GM23338 (cell line): ENCODE measurements around the gene SOX9.

Experiments used
- CREB1 ChIP-seq: fragments of 250-450 bp; sonication (Bioruptor Pico); IDR thresholded peaks from 2 replicates; pipeline ENCODE4 v1.5.0; 2020; ENCODE audit warnings: low read depth, mild to moderate bottlenecking, moderate library complexity
- EZH2 ChIP-seq: fragments of 200-600 bp; sonication (generic); IDR thresholded peaks from one replicate; pipeline ENCODE4 v1.8.0; 2017; ENCODE audit warnings: antibody characterized with exemption, mild to moderate bottlenecking, low read depth; ENCODE audit not compliant: unreplicated experiment
- EZH2phosphoT487 ChIP-seq: fragments of 200-600 bp; sonication (generic); IDR thresholded peaks from one replicate; pipeline ENCODE4 v1.8.1; 2018; ENCODE audit warnings: antibody characterized with exemption; ENCODE audit not compliant: unreplicated experiment
- JUNB ChIP-seq: IDR thresholded peaks from one replicate; pipeline ENCODE4 v1.6.1; 2016; ENCODE audit warnings: antibody characterized with exemption; ENCODE audit not compliant: unreplicated experiment
- NANOG ChIP-seq: IDR thresholded peaks from 2 replicates; pipeline ENCODE4 v1.6.1; 2016; ENCODE audit warnings: antibody characterized with exemption, borderline replicate concordance
- POLR2AphosphoS5 ChIP-seq: IDR thresholded peaks from 2 replicates; pipeline ENCODE4 v1.6.1; 2016; ENCODE audit warnings: antibody characterized with exemption, low read depth
- STAT1 ChIP-seq: IDR thresholded peaks from one replicate; pipeline ENCODE4 v1.6.1; 2016; ENCODE audit warnings: antibody characterized with exemption; ENCODE audit not compliant: unreplicated experiment
- ZNF114 ChIP-seq: fragments of 250-450 bp; sonication (Bioruptor Pico); IDR thresholded peaks from 2 replicates; pipeline ENCODE4 v1.5.0; 2020; ENCODE audit warnings: mild to moderate bottlenecking, moderate library complexity
- ZNF331 ChIP-seq: fragments of 250-450 bp; sonication (Bioruptor Pico); IDR thresholded peaks from 2 replicates; pipeline ENCODE4 v1.5.0; 2020; ENCODE audit warnings: low read depth, mild to moderate bottlenecking, moderate library complexity
- TF ChIP-seq, protein P1 (sequence below): IDR thresholded peaks from one replicate; pipeline ENCODE4 v1.6.1; 2018; ENCODE audit warnings: antibody characterized with exemption; ENCODE audit not compliant: unreplicated experiment
- TF ChIP-seq, protein P2 (sequence below), 2 experiments: fragments of 200-600 bp in 1 of 2; sonication (generic) in 1 of 2; conservative IDR thresholded peaks; 2 replicates each; pipeline versions ENCODE4 v1.5.1 to v1.6.1; 2016 to 2017; ENCODE audit warnings: antibody characterized with exemption in 2 of 2, low read depth in 2 of 2, mild to moderate bottlenecking in 2 of 2, moderate library complexity in 1 of 2
- TF ChIP-seq, protein P3 (sequence below): fragments of 250-450 bp; sonication (Bioruptor Pico); IDR thresholded peaks from 2 replicates; pipeline ENCODE4 v1.5.0; 2020; ENCODE audit warnings: mild to moderate bottlenecking, moderate library complexity
- TF ChIP-seq, protein P4 (sequence below): IDR thresholded peaks from 2 replicates; pipeline ENCODE4 v1.6.1; 2016; ENCODE audit warnings: antibody characterized with exemption

DNA sequence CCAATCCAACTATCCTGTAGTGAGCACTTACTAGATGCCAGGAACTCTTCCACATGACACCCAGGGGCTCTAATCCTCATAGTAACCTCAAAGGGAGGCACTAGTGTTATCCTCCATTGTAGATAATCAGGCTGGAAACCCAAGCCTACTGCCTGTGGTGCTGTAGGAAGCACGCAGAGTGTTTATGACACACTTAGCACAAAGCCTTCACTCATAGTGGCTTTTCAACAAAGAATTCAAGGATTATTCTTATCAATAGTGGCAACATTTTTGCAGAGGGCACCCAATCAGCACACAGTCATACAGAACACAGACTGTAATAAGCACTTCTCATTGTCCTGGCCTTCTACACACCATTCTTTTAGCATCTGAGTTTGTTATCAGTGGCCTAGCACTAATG, 18.5 kb upstream of the SOX9 start:
- TF ChIP-seq, protein P1, sequence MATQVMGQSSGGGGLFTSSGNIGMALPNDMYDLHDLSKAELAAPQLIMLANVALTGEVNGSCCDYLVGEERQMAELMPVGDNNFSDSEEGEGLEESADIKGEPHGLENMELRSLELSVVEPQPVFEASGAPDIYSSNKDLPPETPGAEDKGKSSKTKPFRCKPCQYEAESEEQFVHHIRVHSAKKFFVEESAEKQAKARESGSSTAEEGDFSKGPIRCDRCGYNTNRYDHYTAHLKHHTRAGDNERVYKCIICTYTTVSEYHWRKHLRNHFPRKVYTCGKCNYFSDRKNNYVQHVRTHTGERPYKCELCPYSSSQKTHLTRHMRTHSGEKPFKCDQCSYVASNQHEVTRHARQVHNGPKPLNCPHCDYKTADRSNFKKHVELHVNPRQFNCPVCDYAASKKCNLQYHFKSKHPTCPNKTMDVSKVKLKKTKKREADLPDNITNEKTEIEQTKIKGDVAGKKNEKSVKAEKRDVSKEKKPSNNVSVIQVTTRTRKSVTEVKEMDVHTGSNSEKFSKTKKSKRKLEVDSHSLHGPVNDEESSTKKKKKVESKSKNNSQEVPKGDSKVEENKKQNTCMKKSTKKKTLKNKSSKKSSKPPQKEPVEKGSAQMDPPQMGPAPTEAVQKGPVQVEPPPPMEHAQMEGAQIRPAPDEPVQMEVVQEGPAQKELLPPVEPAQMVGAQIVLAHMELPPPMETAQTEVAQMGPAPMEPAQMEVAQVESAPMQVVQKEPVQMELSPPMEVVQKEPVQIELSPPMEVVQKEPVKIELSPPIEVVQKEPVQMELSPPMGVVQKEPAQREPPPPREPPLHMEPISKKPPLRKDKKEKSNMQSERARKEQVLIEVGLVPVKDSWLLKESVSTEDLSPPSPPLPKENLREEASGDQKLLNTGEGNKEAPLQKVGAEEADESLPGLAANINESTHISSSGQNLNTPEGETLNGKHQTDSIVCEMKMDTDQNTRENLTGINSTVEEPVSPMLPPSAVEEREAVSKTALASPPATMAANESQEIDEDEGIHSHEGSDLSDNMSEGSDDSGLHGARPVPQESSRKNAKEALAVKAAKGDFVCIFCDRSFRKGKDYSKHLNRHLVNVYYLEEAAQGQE, result no peak
- TF ChIP-seq, protein P2, sequence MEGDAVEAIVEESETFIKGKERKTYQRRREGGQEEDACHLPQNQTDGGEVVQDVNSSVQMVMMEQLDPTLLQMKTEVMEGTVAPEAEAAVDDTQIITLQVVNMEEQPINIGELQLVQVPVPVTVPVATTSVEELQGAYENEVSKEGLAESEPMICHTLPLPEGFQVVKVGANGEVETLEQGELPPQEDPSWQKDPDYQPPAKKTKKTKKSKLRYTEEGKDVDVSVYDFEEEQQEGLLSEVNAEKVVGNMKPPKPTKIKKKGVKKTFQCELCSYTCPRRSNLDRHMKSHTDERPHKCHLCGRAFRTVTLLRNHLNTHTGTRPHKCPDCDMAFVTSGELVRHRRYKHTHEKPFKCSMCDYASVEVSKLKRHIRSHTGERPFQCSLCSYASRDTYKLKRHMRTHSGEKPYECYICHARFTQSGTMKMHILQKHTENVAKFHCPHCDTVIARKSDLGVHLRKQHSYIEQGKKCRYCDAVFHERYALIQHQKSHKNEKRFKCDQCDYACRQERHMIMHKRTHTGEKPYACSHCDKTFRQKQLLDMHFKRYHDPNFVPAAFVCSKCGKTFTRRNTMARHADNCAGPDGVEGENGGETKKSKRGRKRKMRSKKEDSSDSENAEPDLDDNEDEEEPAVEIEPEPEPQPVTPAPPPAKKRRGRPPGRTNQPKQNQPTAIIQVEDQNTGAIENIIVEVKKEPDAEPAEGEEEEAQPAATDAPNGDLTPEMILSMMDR (conservative IDR thresholded peaks at IDR 0.05; ENCODE audit: low read depth in 2 of 2), result no peak
- TF ChIP-seq EZH2phosphoT487, result no peak
- no peak for TF ChIP-seq NANOG
- no peak for TF ChIP-seq ZNF331 (CRISPR knock-in tag)
- no peak for TF ChIP-seq POLR2AphosphoS5
- TF ChIP-seq EZH2, result no peak
- TF ChIP-seq, protein P3, sequence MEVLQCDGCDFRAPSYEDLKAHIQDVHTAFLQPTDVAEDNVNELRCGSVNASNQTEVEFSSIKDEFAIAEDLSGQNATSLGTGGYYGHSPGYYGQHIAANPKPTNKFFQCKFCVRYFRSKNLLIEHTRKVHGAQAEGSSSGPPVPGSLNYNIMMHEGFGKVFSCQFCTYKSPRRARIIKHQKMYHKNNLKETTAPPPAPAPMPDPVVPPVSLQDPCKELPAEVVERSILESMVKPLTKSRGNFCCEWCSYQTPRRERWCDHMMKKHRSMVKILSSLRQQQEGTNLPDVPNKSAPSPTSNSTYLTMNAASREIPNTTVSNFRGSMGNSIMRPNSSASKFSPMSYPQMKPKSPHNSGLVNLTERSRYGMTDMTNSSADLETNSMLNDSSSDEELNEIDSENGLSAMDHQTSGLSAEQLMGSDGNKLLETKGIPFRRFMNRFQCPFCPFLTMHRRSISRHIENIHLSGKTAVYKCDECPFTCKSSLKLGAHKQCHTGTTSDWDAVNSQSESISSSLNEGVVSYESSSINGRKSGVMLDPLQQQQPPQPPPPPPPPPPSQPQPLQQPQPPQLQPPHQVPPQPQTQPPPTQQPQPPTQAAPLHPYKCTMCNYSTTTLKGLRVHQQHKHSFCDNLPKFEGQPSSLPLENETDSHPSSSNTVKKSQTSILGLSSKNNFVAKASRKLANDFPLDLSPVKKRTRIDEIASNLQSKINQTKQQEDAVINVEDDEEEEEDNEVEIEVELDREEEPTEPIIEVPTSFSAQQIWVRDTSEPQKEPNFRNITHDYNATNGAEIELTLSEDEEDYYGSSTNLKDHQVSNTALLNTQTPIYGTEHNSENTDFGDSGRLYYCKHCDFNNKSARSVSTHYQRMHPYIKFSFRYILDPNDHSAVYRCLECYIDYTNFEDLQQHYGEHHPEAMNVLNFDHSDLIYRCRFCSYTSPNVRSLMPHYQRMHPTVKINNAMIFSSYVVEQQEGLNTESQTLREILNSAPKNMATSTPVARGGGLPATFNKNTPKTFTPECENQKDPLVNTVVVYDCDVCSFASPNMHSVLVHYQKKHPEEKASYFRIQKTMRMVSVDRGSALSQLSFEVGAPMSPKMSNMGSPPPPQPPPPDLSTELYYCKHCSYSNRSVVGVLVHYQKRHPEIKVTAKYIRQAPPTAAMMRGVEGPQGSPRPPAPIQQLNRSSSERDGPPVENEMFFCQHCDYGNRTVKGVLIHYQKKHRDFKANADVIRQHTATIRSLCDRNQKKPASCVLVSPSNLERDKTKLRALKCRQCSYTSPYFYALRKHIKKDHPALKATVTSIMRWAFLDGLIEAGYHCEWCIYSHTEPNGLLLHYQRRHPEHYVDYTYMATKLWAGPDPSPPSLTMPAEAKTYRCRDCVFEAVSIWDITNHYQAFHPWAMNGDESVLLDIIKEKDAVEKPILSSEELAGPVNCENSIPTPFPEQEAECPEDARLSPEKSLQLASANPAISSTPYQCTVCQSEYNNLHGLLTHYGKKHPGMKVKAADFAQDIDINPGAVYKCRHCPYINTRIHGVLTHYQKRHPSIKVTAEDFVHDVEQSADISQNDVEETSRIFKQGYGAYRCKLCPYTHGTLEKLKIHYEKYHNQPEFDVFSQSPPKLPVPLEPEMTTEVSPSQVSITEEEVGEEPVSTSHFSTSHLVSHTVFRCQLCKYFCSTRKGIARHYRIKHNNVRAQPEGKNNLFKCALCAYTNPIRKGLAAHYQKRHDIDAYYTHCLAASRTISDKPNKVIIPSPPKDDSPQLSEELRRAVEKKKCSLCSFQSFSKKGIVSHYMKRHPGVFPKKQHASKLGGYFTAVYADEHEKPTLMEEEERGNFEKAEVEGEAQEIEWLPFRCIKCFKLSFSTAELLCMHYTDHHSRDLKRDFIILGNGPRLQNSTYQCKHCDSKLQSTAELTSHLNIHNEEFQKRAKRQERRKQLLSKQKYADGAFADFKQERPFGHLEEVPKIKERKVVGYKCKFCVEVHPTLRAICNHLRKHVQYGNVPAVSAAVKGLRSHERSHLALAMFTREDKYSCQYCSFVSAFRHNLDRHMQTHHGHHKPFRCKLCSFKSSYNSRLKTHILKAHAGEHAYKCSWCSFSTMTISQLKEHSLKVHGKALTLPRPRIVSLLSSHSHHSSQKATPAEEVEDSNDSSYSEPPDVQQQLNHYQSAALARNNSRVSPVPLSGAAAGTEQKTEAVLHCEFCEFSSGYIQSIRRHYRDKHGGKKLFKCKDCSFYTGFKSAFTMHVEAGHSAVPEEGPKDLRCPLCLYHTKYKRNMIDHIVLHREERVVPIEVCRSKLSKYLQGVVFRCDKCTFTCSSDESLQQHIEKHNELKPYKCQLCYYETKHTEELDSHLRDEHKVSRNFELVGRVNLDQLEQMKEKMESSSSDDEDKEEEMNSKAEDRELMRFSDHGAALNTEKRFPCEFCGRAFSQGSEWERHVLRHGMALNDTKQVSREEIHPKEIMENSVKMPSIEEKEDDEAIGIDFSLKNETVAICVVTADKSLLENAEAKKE (CRISPR knock-in tag), result no peak
- TF ChIP-seq CREB1 (CRISPR knock-in tag), result no peak
- no peak for TF ChIP-seq JUNB
- no peak for TF ChIP-seq STAT1
- no peak for TF ChIP-seq ZNF114
- TF ChIP-seq, protein P4, sequence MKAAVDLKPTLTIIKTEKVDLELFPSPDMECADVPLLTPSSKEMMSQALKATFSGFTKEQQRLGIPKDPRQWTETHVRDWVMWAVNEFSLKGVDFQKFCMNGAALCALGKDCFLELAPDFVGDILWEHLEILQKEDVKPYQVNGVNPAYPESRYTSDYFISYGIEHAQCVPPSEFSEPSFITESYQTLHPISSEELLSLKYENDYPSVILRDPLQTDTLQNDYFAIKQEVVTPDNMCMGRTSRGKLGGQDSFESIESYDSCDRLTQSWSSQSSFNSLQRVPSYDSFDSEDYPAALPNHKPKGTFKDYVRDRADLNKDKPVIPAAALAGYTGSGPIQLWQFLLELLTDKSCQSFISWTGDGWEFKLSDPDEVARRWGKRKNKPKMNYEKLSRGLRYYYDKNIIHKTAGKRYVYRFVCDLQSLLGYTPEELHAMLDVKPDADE, result no peak
